Tibial nerve (tissue), 4 donors: ENCODE data around the gene ADAM15.

ENCODE experiments used
- EP300 ChIP-seq, 2 donors: sonication (generic); formaldehyde crosslinking; IDR thresholded peaks; one replicate each; pipeline ENCODE4 v1.6.1; 2017; ENCODE audit warnings: antibody characterized with exemption in 2 of 2, mild to moderate bottlenecking in 1 of 2
- POLR2A ChIP-seq, 2 donors: fragments of 450-650 bp; IDR thresholded peaks; one replicate each; pipeline ENCODE4 v1.6.1; 2017; ENCODE audit warnings: antibody characterized with exemption in 2 of 2, mild to moderate bottlenecking in 2 of 2, moderate library complexity in 2 of 2
- TF ChIP-seq, protein P1 (sequence below), 5 experiments: fragments of 200-600 bp in 3 of 5; fragments of 450-650 bp in 2 of 5; sonication (generic) in 3 of 5; IDR thresholded peaks; one replicate each; pipeline ENCODE4 v1.5.1; 2016 to 2019; ENCODE audit warnings: antibody characterized with exemption in 5 of 5, mild to moderate bottlenecking in 3 of 5, moderate library complexity in 2 of 5

DNA sequence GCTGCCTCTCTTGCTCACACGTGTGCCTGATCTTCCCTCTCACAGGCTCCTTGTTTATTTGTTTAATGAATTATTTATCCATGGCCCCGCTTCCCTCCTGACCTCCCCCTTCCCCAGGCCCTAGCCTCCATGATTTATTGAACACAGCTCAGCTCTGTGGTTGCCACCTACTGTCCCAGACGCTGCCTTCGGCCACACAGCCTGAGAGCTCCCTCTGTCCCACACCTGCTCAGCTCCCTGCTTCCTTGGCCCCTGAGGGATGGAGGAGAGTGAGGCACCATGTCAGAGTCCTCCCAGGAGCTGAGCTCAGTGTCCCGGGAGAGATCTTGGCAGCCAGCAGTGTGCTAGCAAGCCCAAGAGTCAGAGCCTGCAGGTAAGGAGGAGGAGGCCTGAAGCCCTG, 24.4 kb downstream of the ADAM15 start:
- TF ChIP-seq, protein P1, sequence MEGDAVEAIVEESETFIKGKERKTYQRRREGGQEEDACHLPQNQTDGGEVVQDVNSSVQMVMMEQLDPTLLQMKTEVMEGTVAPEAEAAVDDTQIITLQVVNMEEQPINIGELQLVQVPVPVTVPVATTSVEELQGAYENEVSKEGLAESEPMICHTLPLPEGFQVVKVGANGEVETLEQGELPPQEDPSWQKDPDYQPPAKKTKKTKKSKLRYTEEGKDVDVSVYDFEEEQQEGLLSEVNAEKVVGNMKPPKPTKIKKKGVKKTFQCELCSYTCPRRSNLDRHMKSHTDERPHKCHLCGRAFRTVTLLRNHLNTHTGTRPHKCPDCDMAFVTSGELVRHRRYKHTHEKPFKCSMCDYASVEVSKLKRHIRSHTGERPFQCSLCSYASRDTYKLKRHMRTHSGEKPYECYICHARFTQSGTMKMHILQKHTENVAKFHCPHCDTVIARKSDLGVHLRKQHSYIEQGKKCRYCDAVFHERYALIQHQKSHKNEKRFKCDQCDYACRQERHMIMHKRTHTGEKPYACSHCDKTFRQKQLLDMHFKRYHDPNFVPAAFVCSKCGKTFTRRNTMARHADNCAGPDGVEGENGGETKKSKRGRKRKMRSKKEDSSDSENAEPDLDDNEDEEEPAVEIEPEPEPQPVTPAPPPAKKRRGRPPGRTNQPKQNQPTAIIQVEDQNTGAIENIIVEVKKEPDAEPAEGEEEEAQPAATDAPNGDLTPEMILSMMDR (IDR thresholded peaks at IDR 0.05) = no peak
- no peak for TF ChIP-seq EP300 (IDR thresholded peaks at IDR 0.05)
- no peak for TF ChIP-seq POLR2A (IDR thresholded peaks at IDR 0.05)
